ENCODE data around the gene CORIN. TPM values are rescaled to one million over a fixed set of nuclear protein-coding genes. Genes with fewer than 3 reads are reported as not detected.
A peak's percentile ranks its signal among the peaks of the same experiment; 100 is the strongest.

The CORIN gene
- total RNA-seq, 2 donors from 2014 or later: 0.25 to 0.29 TPM

DNA sequence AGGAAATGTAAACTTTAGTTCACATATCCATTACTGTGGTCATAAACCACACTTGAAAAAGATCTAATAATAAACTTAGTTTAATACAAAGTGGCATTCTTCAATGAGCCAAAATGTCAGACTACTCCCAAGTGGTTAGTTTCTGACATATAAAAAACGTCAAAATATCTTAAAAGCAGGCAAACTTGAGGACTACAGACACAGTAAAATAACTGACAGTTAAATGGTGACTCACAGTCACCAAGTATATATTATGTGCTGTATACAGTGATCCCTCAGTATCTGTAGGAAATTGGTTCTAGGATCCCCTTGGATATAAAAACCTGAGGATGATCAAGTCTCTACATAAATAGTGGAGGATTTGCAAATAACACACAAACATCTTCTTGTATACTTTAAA lies 11.6 kb upstream of the CORIN start:
- H3K36me3 Mint-ChIP-seq (ENCODE audit: insufficient read depth in 2 of 2): peaks cover 4 to 15% of the 10 kb centered on the region in 2 donors
- ATAC-seq (replicated peaks in 1 of 2) (no peak), DNase-seq (no peak)
- no peak overlapping the region for H3K4me3 Mint-ChIP-seq
- H3K27me3 Mint-ChIP-seq (ENCODE audit: low read depth): no peaks in the 10 kb centered on the region
- H3K9me3 Mint-ChIP-seq: no peaks in the 10 kb centered on the region
- no peaks in the 10 kb centered on the region for H3K4me1 Mint-ChIP-seq (ENCODE audit: low read depth)
- H3K27ac Mint-ChIP-seq: no peak overlapping the region

DNA sequence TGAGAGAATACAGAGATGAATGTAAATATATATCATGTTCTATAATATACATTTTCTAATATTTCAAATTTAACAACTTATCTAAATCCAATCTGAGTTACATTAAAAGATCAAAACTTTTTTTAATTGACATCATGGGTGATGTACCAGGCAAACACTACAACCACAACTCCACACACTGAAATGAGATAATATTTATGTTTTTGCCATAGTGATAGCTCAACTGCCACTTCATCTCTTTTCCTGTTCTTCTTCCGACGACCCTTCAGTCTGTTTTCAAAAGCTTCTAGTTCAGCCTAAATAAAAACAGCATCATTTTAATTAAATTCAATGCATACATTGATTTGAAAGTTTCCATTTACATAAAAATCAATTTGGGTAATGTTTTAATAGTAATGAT lies 10.2 kb upstream of the CORIN start:
- ATAC-seq (replicated peaks in 1 of 2) (no peak), DNase-seq (no peak)
- H3K4me3 Mint-ChIP-seq: no peak overlapping the region
- no peaks in the 10 kb centered on the region for H3K9me3 Mint-ChIP-seq
- H3K4me1 Mint-ChIP-seq (ENCODE audit: low read depth): no peaks in the 10 kb centered on the region
- no peaks in the 10 kb centered on the region for H3K27me3 Mint-ChIP-seq (ENCODE audit: low read depth)
- no peak overlapping the region for H3K27ac Mint-ChIP-seq
- peaks cover 4 to 20% of the 10 kb centered on the region in 2 donors for H3K36me3 Mint-ChIP-seq (ENCODE audit: insufficient read depth in 2 of 2)

DNA sequence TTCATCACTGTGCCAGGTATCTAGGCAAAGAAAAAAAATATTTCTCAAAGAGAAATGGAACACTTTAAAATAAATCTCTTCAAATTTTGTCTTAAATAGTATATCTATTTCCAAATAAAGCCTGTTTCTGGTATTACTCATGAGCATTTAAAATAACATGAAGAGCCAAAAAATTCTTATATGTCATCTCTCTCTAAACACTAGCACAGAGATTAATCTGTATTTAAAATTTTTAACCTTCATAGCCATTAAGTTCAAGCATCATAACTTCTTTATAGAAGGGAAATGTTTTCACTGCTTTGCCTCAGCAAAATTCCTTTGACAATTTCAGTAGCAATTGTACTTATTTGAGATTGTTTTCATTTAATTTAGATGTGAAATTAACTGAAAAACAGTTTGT lies 5.1 kb upstream of the CORIN start:
- H3K27ac Mint-ChIP-seq: no peak overlapping the region
- H3K36me3 Mint-ChIP-seq (ENCODE audit: insufficient read depth in 2 of 2): peaks cover 4 to 14% of the 10 kb centered on the region in 2 donors
- no peak for ATAC-seq (replicated peaks in 1 of 2)
- H3K4me1 Mint-ChIP-seq (ENCODE audit: low read depth): peaks cover 16% of the 10 kb centered on the region
- no peaks in the 10 kb centered on the region for H3K27me3 Mint-ChIP-seq (ENCODE audit: low read depth)
- H3K4me3 Mint-ChIP-seq: no peak overlapping the region
- H3K9me3 Mint-ChIP-seq: no peaks in the 10 kb centered on the region
- no peak for DNase-seq

DNA sequence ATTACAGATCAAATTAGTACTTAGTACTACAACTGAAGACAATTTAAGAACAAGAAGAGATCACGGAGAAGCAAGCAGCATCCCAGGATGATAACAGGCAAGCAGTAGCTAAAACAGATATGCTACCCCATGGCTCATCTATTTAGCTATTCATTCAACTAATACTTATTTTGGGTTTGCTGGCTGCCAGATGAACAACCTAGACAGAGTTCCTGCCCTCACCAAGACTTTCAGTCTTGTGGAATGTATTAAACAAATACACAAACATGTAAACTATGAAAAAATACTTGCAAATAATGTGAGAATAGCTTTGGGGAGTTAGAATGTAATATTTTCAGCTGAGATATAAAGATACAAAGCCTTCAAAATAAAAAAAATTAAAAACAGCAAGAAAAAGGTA lies 2.4 kb upstream of the CORIN start:
- DNase-seq (no peak), ATAC-seq (replicated peaks in 1 of 2) (no peak)
- Mint-ChIP-seq H3K27ac (no peak overlapping the region), H3K36me3 (ENCODE audit: insufficient read depth in 2 of 2) (peaks cover 0 to 6% of the 10 kb centered on the region in 2 donors), H3K4me3 (no peak overlapping the region), H3K9me3 (no peaks in the 10 kb centered on the region), H3K27me3 (ENCODE audit: low read depth) (no peaks in the 10 kb centered on the region), H3K4me1 (ENCODE audit: low read depth) (peaks cover 37% of the 10 kb centered on the region)

DNA sequence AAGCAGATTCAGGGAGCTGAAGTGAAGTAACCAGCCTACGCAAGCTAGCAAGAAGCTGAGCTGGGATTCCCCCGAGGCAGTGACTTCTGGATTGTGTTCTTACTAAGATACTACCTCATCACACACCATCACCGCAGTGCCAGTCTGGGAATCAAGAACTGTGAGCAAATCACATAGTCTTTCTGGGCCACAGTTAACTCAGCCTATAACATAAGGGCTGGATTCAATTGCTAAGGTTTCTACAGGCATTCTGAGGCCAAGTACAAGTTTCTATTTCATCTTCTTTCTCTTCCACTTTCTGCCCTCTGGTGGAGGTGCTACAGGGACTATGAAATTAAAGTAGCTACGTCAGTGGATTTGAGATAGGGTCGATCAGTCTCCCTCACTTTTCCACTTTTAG lies 1.4 kb upstream of the CORIN start:
- H3K4me3 Mint-ChIP-seq: peak overlapping the region in 1 of 2 donors; percentile 33
- peaks cover 37% of the 10 kb centered on the region for H3K4me1 Mint-ChIP-seq (ENCODE audit: low read depth)
- H3K27me3 Mint-ChIP-seq (ENCODE audit: low read depth): no peaks in the 10 kb centered on the region
- peak; percentile 69 to 70 for DNase-seq
- no peak overlapping the region for H3K27ac Mint-ChIP-seq
- no peaks in the 10 kb centered on the region for H3K9me3 Mint-ChIP-seq
- peak; percentile 86 to 89 for ATAC-seq (replicated peaks in 1 of 2)
- peaks cover 0 to 4% of the 10 kb centered on the region in 2 donors for H3K36me3 Mint-ChIP-seq (ENCODE audit: insufficient read depth in 2 of 2)

DNA sequence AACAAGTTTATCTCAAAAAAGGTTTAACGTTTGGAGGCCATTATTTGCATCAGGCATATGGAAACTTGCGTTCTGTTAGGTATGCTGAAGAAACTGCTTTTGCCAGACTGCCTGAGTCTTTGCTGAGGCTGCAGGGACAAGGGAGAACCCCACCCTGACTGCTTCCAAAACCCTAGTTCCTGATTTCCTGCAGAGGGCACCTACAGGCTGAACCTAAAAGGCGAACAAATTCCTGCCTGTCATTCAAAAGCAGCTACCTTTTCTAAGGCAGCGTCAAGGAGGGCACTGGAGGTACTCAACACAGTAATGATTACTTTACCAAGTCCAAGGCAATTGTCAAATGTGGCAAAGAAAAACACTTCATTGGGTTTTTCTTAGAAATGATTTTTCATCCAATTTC lies 578 bp upstream of the CORIN start:
- H3K9me3 Mint-ChIP-seq: no peaks in the 10 kb centered on the region
- H3K4me3 Mint-ChIP-seq: peak overlapping the region; percentile 91
- H3K36me3 Mint-ChIP-seq (ENCODE audit: insufficient read depth in 2 of 2): no peaks in the 10 kb centered on the region

DNA sequence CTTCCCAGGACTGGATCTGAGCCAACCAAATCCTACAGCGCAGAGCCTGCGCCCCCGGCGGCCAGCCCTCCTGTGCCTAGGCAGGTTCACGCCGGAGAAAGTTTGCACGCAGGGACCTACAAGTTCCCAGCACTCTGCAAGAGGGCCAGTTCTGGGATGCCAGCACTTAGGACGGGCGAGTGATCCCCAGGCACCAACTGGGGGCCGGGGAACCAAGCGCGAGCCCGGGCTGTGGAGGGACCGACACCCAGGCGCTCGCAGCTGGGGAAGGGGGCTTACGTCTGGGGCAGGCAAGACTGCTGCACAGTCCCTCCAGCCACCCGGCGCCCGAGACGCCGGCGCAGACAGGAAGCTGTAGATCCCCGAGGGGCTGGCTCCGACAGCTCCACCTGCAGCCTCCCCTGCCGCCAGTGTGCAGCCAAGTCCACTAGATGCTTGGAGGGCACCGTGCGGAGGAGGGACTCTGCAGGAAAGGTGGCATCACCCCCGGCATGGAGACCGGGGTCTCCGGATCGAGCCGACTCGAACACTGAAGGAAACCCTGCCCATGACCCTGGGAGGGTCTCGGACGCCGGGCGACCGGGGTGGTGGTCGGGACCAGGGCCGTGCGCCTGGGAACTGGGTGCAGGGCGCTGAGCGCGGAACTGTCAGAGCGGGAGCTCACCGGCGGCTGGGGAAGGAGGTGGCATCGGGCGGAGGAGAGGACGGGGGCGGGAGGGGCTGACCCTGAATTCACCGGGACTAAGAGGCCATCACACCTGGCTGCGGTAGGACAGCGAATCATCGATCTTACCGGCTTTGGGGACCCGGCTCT lies 566 bp downstream of the CORIN start:
- peaks cover 9% of the 10 kb centered on the region for H3K27me3 Mint-ChIP-seq (ENCODE audit: low read depth)
- no peak overlapping the region for H3K27ac Mint-ChIP-seq
- peak overlapping the region; percentile 91 for H3K4me3 Mint-ChIP-seq
- ATAC-seq (replicated peaks in 1 of 2): peak; percentile 66
- DNase-seq: peak; percentile 60 to 63
- peaks cover 3 to 4% of the 10 kb centered on the region in 2 donors for H3K9me3 Mint-ChIP-seq
- H3K36me3 Mint-ChIP-seq (ENCODE audit: insufficient read depth in 2 of 2): peaks cover 1% of the 10 kb centered on the region in 2 donors
- H3K4me1 Mint-ChIP-seq (ENCODE audit: low read depth): peaks cover 37% of the 10 kb centered on the region

More for the DNA sequence above, 578 bp upstream of the CORIN start:
- no peak for ATAC-seq (replicated peaks in 1 of 2)
- Mint-ChIP-seq H3K4me1 (ENCODE audit: low read depth) (peaks cover 37% of the 10 kb centered on the region), H3K27ac (no peak overlapping the region), H3K27me3 (ENCODE audit: low read depth) (no peaks in the 10 kb centered on the region)
- DNase-seq: no peak

DNA sequence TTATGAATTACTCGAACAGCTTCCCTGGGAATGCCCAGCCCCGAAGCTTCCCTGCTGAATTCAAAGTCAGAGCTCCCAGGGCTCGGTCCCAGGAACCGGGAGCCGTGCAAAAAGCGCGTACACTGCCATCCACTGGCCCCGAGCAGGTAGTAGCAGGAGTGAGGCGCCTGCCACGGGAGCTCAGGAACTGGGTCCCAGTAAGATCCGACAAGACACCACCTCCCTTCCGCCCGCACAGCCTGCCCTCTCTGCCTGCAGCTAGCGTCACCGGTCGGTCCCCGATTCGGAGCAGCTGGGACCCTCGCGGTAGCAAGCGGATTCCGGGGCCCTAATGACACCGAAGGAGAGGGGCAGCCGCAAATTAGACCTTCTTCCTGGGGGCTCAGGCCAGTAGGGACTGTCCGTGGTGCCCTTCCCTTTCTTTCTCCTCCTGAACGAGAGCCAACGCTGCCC lies 1.2 kb downstream of the CORIN start:
- peaks cover 3 to 4% of the 10 kb centered on the region in 2 donors for H3K9me3 Mint-ChIP-seq

DNA sequence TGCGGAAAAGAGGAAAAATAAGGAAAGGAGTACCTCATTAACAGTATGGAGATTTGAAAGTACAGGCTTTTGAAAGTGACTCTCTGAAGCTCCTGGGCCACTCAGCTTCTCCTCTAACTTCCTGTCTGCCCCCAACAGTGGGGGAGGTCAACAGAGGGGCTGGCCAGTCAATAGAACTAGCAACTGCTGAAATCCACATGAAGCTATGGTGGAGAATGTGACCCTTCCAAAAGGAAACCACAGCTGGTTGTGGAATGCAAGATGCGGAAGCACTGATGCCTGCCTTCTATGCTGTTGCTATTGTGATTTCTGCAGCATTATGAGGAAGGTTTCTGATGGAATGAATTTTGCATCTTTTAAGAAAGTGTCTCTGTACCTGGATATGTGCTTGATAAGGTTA lies 2.4 kb downstream of the CORIN start:
- no peak for DNase-seq
- no peak for ATAC-seq (replicated peaks in 1 of 2)
- H3K4me1 Mint-ChIP-seq (ENCODE audit: low read depth): peaks cover 44% of the 10 kb centered on the region
- H3K27me3 Mint-ChIP-seq (ENCODE audit: low read depth): peaks cover 9% of the 10 kb centered on the region
- H3K9me3 Mint-ChIP-seq: peaks cover 3 to 4% of the 10 kb centered on the region in 2 donors
- peaks cover 1% of the 10 kb centered on the region in 2 donors for H3K36me3 Mint-ChIP-seq (ENCODE audit: insufficient read depth in 2 of 2)
- H3K27ac Mint-ChIP-seq: no peak overlapping the region
- peak overlapping the region in 1 of 2 donors; percentile 91 for H3K4me3 Mint-ChIP-seq

More for the DNA sequence above, 1.2 kb downstream of the CORIN start:
- Mint-ChIP-seq H3K27ac (no peak overlapping the region), H3K4me3 (peak overlapping the region; percentile 91), H3K4me1 (ENCODE audit: low read depth) (peaks cover 37% of the 10 kb centered on the region), H3K36me3 (ENCODE audit: insufficient read depth in 2 of 2) (peaks cover 1% of the 10 kb centered on the region in 2 donors), H3K27me3 (ENCODE audit: low read depth) (peaks cover 9% of the 10 kb centered on the region)
- peak; percentile 65 to 68 for DNase-seq
- ATAC-seq (replicated peaks in 1 of 2): peak; percentile 60 to 68

DNA sequence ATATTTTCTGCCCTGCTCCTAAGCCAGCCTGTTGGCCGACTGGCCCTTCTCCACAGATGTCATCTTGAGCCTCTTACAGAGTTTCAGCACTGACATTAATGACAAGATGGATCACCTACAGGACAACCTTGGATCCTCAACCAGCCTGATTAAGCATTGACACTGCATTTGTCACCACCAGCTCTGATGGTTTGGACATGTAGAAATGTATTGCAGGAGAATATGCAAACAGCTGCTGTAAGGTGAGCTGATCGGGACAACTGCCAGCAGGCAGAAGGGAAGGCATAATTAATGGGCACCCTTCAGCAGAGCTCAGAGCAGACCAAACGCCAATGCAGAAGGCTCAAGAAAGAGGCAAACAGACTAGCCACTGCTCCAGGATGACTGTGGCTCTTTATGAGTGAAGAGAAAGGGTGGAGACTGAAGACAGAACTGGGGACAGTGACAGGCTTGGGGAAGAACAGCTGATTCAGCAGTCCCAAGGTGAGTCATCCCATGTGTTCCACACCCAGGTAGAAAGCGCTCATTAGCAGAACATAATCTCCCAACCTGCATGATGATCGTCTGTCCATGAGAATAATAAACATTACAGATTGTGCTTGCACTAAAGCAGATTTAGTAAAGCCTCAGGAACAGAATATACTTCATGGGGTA lies 6.7 kb downstream of the CORIN start:
- DNase-seq: no peak
- H3K9me3 Mint-ChIP-seq: peaks cover 3 to 4% of the 10 kb centered on the region in 2 donors
- ATAC-seq (replicated peaks in 1 of 2): peak; percentile 44 to 49
- H3K27ac Mint-ChIP-seq: no peak overlapping the region
- H3K27me3 Mint-ChIP-seq (ENCODE audit: low read depth): peaks cover 9% of the 10 kb centered on the region
- peaks cover 20% of the 10 kb centered on the region for H3K4me1 Mint-ChIP-seq (ENCODE audit: low read depth)
- H3K36me3 Mint-ChIP-seq (ENCODE audit: insufficient read depth in 2 of 2): peaks cover 1% of the 10 kb centered on the region in 2 donors
- no peak overlapping the region for H3K4me3 Mint-ChIP-seq

DNA sequence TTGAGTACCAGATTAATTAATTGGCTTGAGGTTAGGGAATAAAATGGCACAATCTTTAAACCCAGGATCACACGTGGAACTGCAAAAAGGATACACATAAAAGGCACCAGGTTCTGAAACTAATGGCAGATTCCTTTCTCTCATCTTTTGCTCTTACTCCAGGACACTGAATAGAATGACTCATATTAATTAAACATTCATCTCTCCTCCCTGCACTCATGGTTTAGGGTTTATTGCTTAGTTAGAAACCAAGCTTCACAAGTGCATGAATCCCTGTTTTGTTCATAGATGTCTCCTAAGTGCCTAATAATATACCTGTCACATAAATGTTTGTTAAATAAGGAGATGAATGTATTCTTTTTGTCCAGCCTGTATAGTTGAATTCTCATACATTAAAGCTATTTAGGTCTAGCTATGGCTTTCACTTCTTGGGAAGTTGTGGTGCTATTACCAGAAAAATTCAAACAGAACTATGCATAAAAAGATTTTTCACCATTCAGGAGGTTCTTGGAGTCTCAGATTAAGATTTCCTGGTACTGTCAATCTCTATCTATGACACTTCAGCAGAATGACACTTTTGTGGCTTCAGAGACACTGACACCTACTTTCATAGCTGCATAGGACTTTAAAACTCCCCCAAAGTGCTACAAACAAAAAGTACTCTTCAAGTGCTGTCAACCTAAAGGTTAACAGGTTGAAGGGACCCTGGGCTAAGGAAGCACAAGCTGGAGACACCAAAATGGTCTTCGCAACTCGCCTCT lies 7.4 kb downstream of the CORIN start:
- no peak overlapping the region for H3K4me3 Mint-ChIP-seq
- peaks cover 1% of the 10 kb centered on the region in 2 donors for H3K36me3 Mint-ChIP-seq (ENCODE audit: insufficient read depth in 2 of 2)
- peaks cover 3 to 4% of the 10 kb centered on the region in 2 donors for H3K9me3 Mint-ChIP-seq
- peaks cover 14% of the 10 kb centered on the region for H3K4me1 Mint-ChIP-seq (ENCODE audit: low read depth)
- DNase-seq: no peak
- peak overlapping the region; percentile 40 for H3K27ac Mint-ChIP-seq
- H3K27me3 Mint-ChIP-seq (ENCODE audit: low read depth): peaks cover 9% of the 10 kb centered on the region
- ATAC-seq (replicated peaks in 1 of 2): peak in 1 of 2 donors; percentile 23

DNA sequence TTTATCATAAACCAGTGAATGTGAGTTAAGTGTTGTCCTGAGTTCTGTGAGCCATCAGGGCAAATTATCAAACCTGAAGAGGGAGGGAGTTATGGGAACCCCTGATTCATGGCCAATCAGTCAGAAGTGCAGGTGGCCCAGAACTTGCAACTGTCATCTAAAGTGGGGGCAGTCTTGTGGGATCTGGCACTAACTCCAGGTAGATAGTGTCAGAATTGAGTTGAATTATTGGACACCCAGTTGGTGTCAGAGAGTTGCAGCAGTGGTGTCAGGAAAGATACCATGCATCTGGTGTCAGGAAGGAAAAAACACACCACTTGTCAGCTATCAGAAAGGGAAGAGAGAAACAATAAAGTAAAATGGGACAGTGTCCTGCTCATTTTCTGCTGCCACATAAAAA lies 8.4 kb downstream of the CORIN start:
- no peak for ATAC-seq (replicated peaks in 1 of 2)
- Mint-ChIP-seq H3K27ac (no peak overlapping the region), H3K27me3 (ENCODE audit: low read depth) (peaks cover 9% of the 10 kb centered on the region), H3K4me3 (no peak overlapping the region), H3K36me3 (ENCODE audit: insufficient read depth in 2 of 2) (peaks cover 1% of the 10 kb centered on the region in 2 donors), H3K9me3 (peaks cover 3 to 4% of the 10 kb centered on the region in 2 donors), H3K4me1 (ENCODE audit: low read depth) (peaks cover 14% of the 10 kb centered on the region)
- DNase-seq: no peak

All from activated T-cell treated with anti-CD3 and anti-CD28 coated beads, Interleukin-2, amount 50 U/mL, for 72 hours (primary cell).